ENCODE measurements around the gene SCIN.
A peak's percentile ranks its signal among the peaks of the same experiment; 100 is the strongest.
"Not testable (repeated sequence)": the region's sequence is repeated elsewhere in the genome, so short reads cannot be mapped to it uniquely, and the experiment has no call there.

The SCIN gene

GRCh38 chr7:12650080-12650479, 79.6 kb downstream of the SCIN start:
- no peak for DNase-seq

GRCh38 chr7:12653110-12653509, 82.6 kb downstream of the SCIN start:
- no peak for DNase-seq

GRCh38 chr7:12653518-12653917, 83.0 kb downstream of the SCIN start:
- no peak for DNase-seq

- DNase-seq, result no peak
Measured at GRCh38 chr7:12655161-12655560, 84.6 kb downstream of the SCIN start.

- not testable (repeated sequence) for DNase-seq
Measured at GRCh38 chr7:12660423-12660822, 89.9 kb downstream of the SCIN start.

GRCh38 chr7:12660986-12661385, 90.5 kb downstream of the SCIN start:
- DNase-seq, result not testable (repeated sequence)

GRCh38 chr7:12661581-12661980, 91.1 kb downstream of the SCIN start:
- DNase-seq, result no peak

GRCh38 chr7:12670000-12670729, 99.6 kb downstream of the SCIN start:
- no peak for DNase-seq

- peak; percentile 46 for DNase-seq
Measured at GRCh38 chr7:12670743-12671520, 100.4 kb downstream of the SCIN start.

GRCh38 chr7:12673436-12673835, 102.9 kb downstream of the SCIN start:
- not testable (repeated sequence) for DNase-seq

- no peak for DNase-seq
Measured at GRCh38 chr7:12674053-12674452, 103.5 kb downstream of the SCIN start.

GRCh38 chr7:12674861-12675260, 104.3 kb downstream of the SCIN start:
- DNase-seq, result peak; percentile 73

- DNase-seq, result peak; percentile 66
Measured at GRCh38 chr7:12683678-12684585, 113.4 kb downstream of the SCIN start.

GRCh38 chr7:12684733-12685132, 114.2 kb downstream of the SCIN start:
- no peak for DNase-seq

GRCh38 chr7:12685550-12685949, 115.0 kb downstream of the SCIN start:
- DNase-seq, result peak; percentile 78

- DNase-seq, result peak; percentile 97
Measured at GRCh38 chr7:12686234-12686890, 115.8 kb downstream of the SCIN start.

- peak; percentile 100 for DNase-seq
Measured at GRCh38 chr7:12686891-12687717, 116.6 kb downstream of the SCIN start, which contains the start of gene ARL4A. Gene ARL4A, plus strand, starts transcription at chr7:12687633. Its CDS starts 622 bp downstream, at chr7:12688255.

- no peak for DNase-seq
Measured at GRCh38 chr7:12687718-12688171, 117.2 kb downstream of the SCIN start.

GRCh38 chr7:12688485-12689170, 118.1 kb downstream of the SCIN start:
- not testable (repeated sequence) for DNase-seq

- no peak for DNase-seq
Measured at GRCh38 chr7:12689451-12689850, 118.9 kb downstream of the SCIN start.

Measured in hematopoietic multipotent progenitor cell treated with erythropoietin and hydrocortisone succinate and interleukin-3 and kit ligand, for 4 days (in vitro differentiated cells).